ENCODE results near the gene ATP5MC2.

GRCh38 chr12:53645165-53645564 lies 30.7 kb downstream of the ATP5MC2 start:
- TF ChIP-seq POLR2A (IDR thresholded peaks at IDR 0.05; ENCODE audit: low read depth, low read length) (no peak), CTCF (conservative IDR thresholded peaks at IDR 0.05; ENCODE audit: low read depth, low read length) (no peak), CEBPB (IDR thresholded peaks at IDR 0.05; ENCODE audit: low read depth, low read length) (no peak), RCOR1 (IDR thresholded peaks at IDR 0.05; ENCODE audit: insufficient replicate concordance, low read length) (no peak), FOS (IDR thresholded peaks at IDR 0.05; ENCODE audit: low read depth, low read length) (no peak), NFE2L2 (IDR thresholded peaks at IDR 0.05; ENCODE audit: low read depth, low read length) (no peak)
